B cell (primary cell): ENCODE results near the gene CST6. TPM values are rescaled to one million over a fixed set of nuclear protein-coding genes. Genes with fewer than 3 reads are reported as not detected.

Experiments used
- ATAC-seq: fragments of 200-7000 bp; cut with Tn5 transposase; one replicate; pipeline ENCODE4 v1.10.0; 2021; ENCODE audit warnings: low read depth, mild to moderate bottlenecking, moderate number of reproducible peaks, moderate library complexity
- CTCF ChIA-PET: fragments of 350-600 bp; sonication (Branson Sonifier 250); formaldehyde crosslinking; loops from one replicate; lab custom pipeline; 2021; ENCODE audit warnings: antibody characterized with exemption, inconsistent platforms; lab: Charles Lee
- POLR2A ChIA-PET: fragments of 350-600 bp; sonication (Branson Sonifier 250); formaldehyde crosslinking; loops from one replicate; lab custom pipeline; 2021; ENCODE audit warnings: antibody characterized with exemption; lab: Charles Lee
- DNase-seq: peaks from one replicate; pipeline ENCODE4 v3.0.0; 2013
- H2AFZ ChIP-seq: 2 replicates; pipeline ENCODE4 v1.6.1; 2012; ENCODE audit warnings: mild to moderate bottlenecking, low read depth, low read length; ENCODE audit not compliant: insufficient read depth, poor library complexity, severe bottlenecking
- H3K27ac ChIP-seq, 2 donors: 1 replicate in 1 of 2; 2 replicates in 1 of 2; pipeline ENCODE4 v1.5.1; 2012 to 2013; ENCODE audit warnings: low read length in 2 of 2, mild to moderate bottlenecking in 2 of 2, moderate library complexity in 1 of 2
- H3K27me3 ChIP-seq, 4 experiments: fragments of 200-600 bp in 1 of 4; sonication (generic) in 1 of 4; replicated peaks in 1 of 4; 1 replicate in 2 of 4; 2 replicates in 2 of 4; pipeline versions ENCODE4 v1.6.1 to v1.7.0; 2013 to 2016; ENCODE audit warnings: low read length in 3 of 4, mild to moderate bottlenecking in 2 of 4, mixed read lengths in 1 of 4, moderate library complexity in 1 of 4; ENCODE audit not compliant: insufficient read depth in 4 of 4, control insufficient read depth in 3 of 4; ENCODE audit errors: control extremely low read depth in 1 of 4
- H3K36me3 ChIP-seq, 2 experiments: replicated peaks in 1 of 2; 1 replicate in 1 of 2; 2 replicates in 1 of 2; pipeline versions ENCODE4 v1.6.1 to v1.7.1; 2013; ENCODE audit warnings: low read length in 1 of 2; ENCODE audit not compliant: insufficient read depth in 2 of 2, control insufficient read depth in 1 of 2; ENCODE audit errors: control extremely low read depth in 1 of 2, extremely low read depth in 1 of 2
- H3K4me1 ChIP-seq, 2 donors: fragments of 200-600 bp in 1 of 2; sonication (generic) in 1 of 2; 1 replicate in 1 of 2; 2 replicates in 1 of 2; pipeline versions ENCODE4 v1.5.1 to v1.6.1; 2013 to 2017; ENCODE audit warnings: low read length in 2 of 2; ENCODE audit not compliant: control insufficient read depth in 2 of 2, insufficient read depth in 2 of 2
- H3K4me2 ChIP-seq: replicated peaks from 2 replicates; pipeline ENCODE3; 2012; ENCODE audit warnings: mild to moderate bottlenecking, low read depth, low read length; ENCODE audit not compliant: poor library complexity, severe bottlenecking
- H3K4me3 ChIP-seq, 5 experiments: fragments of 200-600 bp in 1 of 5; sonication (generic) in 1 of 5; 1 replicate in 3 of 5; 2 replicates in 2 of 5; pipeline versions ENCODE4 v1.5.1 to v1.7.0; 2011 to 2016; ENCODE audit warnings: low read length in 4 of 5, mild to moderate bottlenecking in 4 of 5, low read depth in 2 of 5, control low read depth in 1 of 5, moderate library complexity in 1 of 5; ENCODE audit not compliant: insufficient read depth in 1 of 5; ENCODE audit errors: control extremely low read depth in 1 of 5, extremely low read depth in 1 of 5
- H3K79me2 ChIP-seq: fragments of 200-600 bp; sonication (generic); one replicate; pipeline ENCODE4 v1.6.0; 2016; ENCODE audit warnings: low read length; ENCODE audit not compliant: control insufficient read depth, insufficient read depth
- H3K9ac ChIP-seq: fragments of 200-600 bp; sonication (generic); 2 replicates; pipeline ENCODE4 v1.6.1; 2017; ENCODE audit warnings: mild to moderate bottlenecking, low read length, moderate library complexity
- H3K9me3 ChIP-seq, 3 donors: one replicate each; pipeline versions ENCODE4 v1.6.1 to v1.7.1; 2013; ENCODE audit warnings: low read length in 2 of 3; ENCODE audit not compliant: control insufficient read depth in 2 of 3, insufficient read depth in 1 of 3; ENCODE audit errors: control extremely low read depth in 1 of 3
- H4K20me1 ChIP-seq: 2 replicates; pipeline ENCODE4 v1.6.0; 2012; ENCODE audit warnings: mild to moderate bottlenecking, low read length; ENCODE audit not compliant: insufficient read depth, control insufficient read depth, poor library complexity, severe bottlenecking
- H3K27ac Mint-ChIP-seq: one replicate; pipeline ENCODE4 v1.8.0; 2021; ENCODE audit warnings: mixed read lengths
- H3K27me3 Mint-ChIP-seq: one replicate; pipeline ENCODE4 v1.8.0; 2021; ENCODE audit warnings: mixed read lengths
- H3K4me1 Mint-ChIP-seq: one replicate; pipeline ENCODE4 v1.8.0; 2021; ENCODE audit warnings: mixed read lengths
- H3K4me3 Mint-ChIP-seq: one replicate; pipeline ENCODE4 v1.8.0; 2021; ENCODE audit warnings: mixed read lengths
- H3K9me3 Mint-ChIP-seq: one replicate; pipeline ENCODE4 v1.8.0; 2022; ENCODE audit warnings: mixed read lengths; ENCODE audit not compliant: insufficient read depth
- CTCF ChIP-seq: fragments of 200-600 bp; IDR thresholded peaks from one replicate; pipeline ENCODE4 v1.8.0; 2022; ENCODE audit warnings: antibody characterized with exemption, mild to moderate bottlenecking
- EZH2 ChIP-seq: IDR thresholded peaks from 2 replicates; pipeline ENCODE4 v1.6.1; 2012; ENCODE audit warnings: borderline replicate concordance, low read depth, mild to moderate bottlenecking, moderate library complexity, low read length; ENCODE audit not compliant: insufficient read depth, poor library complexity, severe bottlenecking
- WGBS: methylation state at CpG from one replicate; pipeline ENCODE4 v1.1.5; 2013; ENCODE audit warnings: missing lambda C conversion rate; ENCODE audit not compliant: insufficient coverage; 5-methylcytosine and 5-hydroxymethylcytosine counted together
- intact Hi-C: fragments of 100-400 bp; cut with micrococcal nuclease; formaldehyde crosslinking; loops from one replicate; pipeline ENCODE4 v1.10.0; 2022
- polyA plus RNA-seq: library from polyadenylated mRNA; depleted of rRNA; stranded (reverse); fragments of >200 nt; gene quantifications from 2 replicates; pipeline ENCODE4 v1.2.3, GENCODE V29; 2012
- total RNA-seq, 2 donors: library from RNA; stranded (reverse); fragments of 120-200 nt in 1 of 2; gene quantifications; 1 replicate in 1 of 2; 2 replicates in 1 of 2; pipeline versions ENCODE4 v1.2.3 to v1.2.4, GENCODE V29; 2013 to 2022

The CST6 gene
- total and polyA plus RNA-seq, 2 donors (not counting 1 experiment from before 2014, with no cell fraction given) = not detected

DNA sequence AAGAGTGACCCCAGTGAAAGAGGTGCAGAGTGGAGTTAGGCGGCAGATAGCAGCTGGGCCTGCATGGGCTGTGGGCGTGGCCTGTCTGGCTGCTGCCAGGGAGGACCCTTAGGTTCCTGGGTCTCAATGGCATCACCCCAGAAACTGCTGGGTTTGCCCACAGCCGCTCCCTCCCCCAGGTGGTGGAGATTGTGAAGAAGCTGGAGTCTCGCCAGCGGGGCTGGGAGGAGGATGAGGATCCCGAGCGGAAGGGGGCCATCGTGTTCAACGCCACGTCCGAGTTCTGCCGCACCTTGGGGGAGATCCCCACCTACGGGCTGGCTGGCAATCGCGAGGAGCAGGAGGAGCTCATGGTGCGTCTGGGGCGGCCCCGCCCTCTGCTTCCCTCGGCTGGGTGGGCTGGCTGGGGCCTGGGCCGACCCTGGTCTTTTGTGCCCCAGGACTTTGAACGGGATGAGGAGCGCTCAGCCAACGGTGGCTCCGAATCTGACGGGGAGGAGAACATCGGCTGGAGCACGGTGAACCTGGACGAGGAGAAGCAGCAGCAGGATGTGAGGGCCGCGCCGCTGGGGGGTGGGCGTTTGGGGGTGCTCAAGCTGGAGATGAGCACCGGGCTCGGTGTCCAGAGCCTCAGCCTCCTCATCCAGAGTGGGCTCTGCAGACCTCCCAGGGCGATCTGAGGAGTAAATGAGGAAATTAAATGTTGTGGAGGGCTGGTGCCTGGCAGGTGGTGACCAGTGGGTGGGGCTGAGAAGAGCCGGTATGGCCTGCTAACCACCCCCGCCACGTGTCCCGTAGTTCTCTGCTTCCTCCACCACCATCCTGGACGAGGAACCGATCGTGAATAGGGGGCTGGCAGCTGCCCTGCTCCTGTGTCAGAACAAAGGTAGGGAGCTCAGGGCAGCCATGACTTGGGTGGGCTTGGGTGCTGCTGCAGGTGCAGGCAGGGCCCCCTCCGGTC lies 35.3 kb upstream of the CST6 start:
- no peak overlapping the region for H3K4me2 ChIP-seq
- ChIA-PET POLR2A (no interaction called here), CTCF (interaction anchor here (1.2 kb wide), 1 partner anchor 11 kb away, joined by 4 read pairs; no protein-coding TSS in a partner anchor)
- H3K4me1 ChIP-seq = no peaks in the 10 kb centered on the region
- no peaks in the 10 kb centered on the region for H3K27me3 Mint-ChIP-seq
- H3K36me3 ChIP-seq = peaks cover 2 to 42% of the 10 kb centered on the region in 2 experiments
- no peak overlapping the region for H3K27ac Mint-ChIP-seq
- H3K27ac ChIP-seq = no peak overlapping the region
- 94% methylated on average over 34 of the region's 43 CpGs for WGBS
- H2AFZ ChIP-seq = no peak overlapping the region
- no peak overlapping the region for H3K9ac ChIP-seq
- H3K9me3 Mint-ChIP-seq = no peaks in the 10 kb centered on the region
- no peak overlapping the region for H3K4me3 ChIP-seq
- intact Hi-C loops = no loop called here
- TF ChIP-seq EZH2 (no peak), CTCF (no peak)
- H3K79me2 ChIP-seq = no peaks in the 10 kb centered on the region
- no peak overlapping the region for H3K4me3 Mint-ChIP-seq
- ATAC-seq (no peak), DNase-seq (no peak)
- no peaks in the 10 kb centered on the region for H3K27me3 ChIP-seq
- H3K4me1 Mint-ChIP-seq = no peaks in the 10 kb centered on the region
- H4K20me1 ChIP-seq = no peaks in the 10 kb centered on the region
- no peaks in the 10 kb centered on the region for H3K9me3 ChIP-seq
